ENCODE measurements around the gene RNU4-1. TPM values are rescaled to one million over a fixed set of nuclear protein-coding genes. Genes with fewer than 3 reads are reported as not detected.

RNU4-1 gene
- total and polyA plus RNA-seq, 2 of the 4 experiments (the other 2 are of a cell fraction), result under 0.01 TPM; not detected in 1

DNA sequence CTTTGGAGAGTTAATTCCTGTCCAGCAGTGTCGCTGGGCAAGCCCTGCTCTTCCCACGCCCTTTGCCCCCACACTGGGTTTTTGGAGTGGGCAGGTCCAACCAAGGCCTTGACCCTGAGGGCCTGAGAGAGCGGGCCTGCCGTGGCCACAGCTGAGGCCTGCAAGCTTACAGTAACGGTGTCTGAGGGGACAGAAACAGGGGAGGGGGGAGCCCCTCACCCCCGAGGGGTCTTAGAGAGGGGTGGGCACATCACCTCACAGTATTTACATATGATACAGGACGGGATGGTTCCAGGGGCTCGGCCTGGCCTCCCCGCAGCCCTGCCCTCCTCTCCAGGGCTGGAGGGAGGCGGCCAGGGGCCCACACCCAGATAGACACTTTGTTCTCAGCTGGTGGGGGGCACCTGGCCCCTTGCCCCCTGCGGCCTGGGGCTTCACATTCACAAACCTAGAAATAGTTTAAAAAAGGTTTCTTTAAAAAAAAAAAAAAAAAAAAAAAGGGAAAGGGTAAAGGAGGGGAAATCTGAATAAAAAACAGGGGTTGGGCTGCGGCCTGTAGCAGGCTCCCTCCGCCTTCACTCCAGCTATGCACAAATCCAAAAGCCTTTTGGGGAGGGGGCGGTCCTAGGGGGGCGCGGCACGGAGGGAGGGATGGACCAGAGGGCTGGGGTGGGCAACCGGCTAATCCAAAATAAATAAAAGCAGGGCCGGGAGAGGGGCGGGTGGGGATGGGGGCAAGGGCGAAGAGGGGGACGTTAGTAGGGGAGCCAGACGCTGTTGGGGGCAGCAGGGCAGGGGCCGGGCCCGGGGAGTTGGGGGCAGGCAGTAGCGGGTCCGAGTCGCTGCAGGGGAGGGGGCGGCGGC, 49.4 kb upstream of the RNU4-1 start:
- Histone ChIP-seq H3K4me1 (ENCODE audit: control insufficient read depth, insufficient read depth, low read length) (no peaks in the 10 kb centered on the region), H2BK120ac (ENCODE audit: low read depth, low read length) (no peak overlapping the region), H2AK5ac (ENCODE audit: low read depth, low read length) (no peak overlapping the region), H3K4ac (ENCODE audit: low read depth, low read length) (no peak overlapping the region), H3K27ac (ENCODE audit: insufficient read depth, low read length) (no peak overlapping the region), H2BK15ac (ENCODE audit: low read depth, low read length) (no peak overlapping the region), H3K9ac (ENCODE audit: low read depth, low read length) (no peak overlapping the region), H3K27me3 (ENCODE audit: control insufficient read depth, insufficient read depth, low read length) (peaks cover 27% of the 10 kb centered on the region), H3K9me1 (ENCODE audit: insufficient read depth, low read length) (no peaks in the 10 kb centered on the region), H3K4me3 (ENCODE audit: insufficient read depth, low read depth, low read length) (no peak overlapping the region), H3K9me3 (ENCODE audit: control insufficient read depth, insufficient read depth, low read length) (peaks cover 5% of the 10 kb centered on the region), H3K23ac (ENCODE audit: low read depth, low read length) (no peak overlapping the region), H3K79me1 (ENCODE audit: low read depth in 1 of 2, low read length in 2 of 2) (no peaks in the 10 kb centered on the region), H3K4me2 (ENCODE audit: low read depth, low read length) (no peak overlapping the region), H4K8ac (ENCODE audit: low read depth in 2 of 2, low read length in 2 of 2) (no peak overlapping the region), H4K91ac (ENCODE audit: insufficient read depth, low read depth, low read length) (no peak overlapping the region), H2AK9ac (replicated peaks; ENCODE audit: low read depth, low read length, poor library complexity) (no peak overlapping the region), H2BK20ac (ENCODE audit: low read depth, low read length) (no peak overlapping the region), H3K36me3 (ENCODE audit: control insufficient read depth, insufficient read depth, low read length) (no peaks in the 10 kb centered on the region), H4K5ac (ENCODE audit: low read depth, low read length) (no peak overlapping the region), H4K20me1 (ENCODE audit: insufficient read depth, low read length) (no peaks in the 10 kb centered on the region), H3K56ac (ENCODE audit: extremely low read depth, insufficient read depth, low read length) (no peak overlapping the region), H3K18ac (ENCODE audit: low read depth, low read length) (no peak overlapping the region), H3K14ac (replicated peaks; ENCODE audit: low read depth, low read length) (no peak overlapping the region), H2BK5ac (ENCODE audit: low read depth, low read length, poor library complexity, severe bottlenecking) (no peak overlapping the region), H2AFZ (replicated peaks; ENCODE audit: low read length, poor library complexity) (peak overlapping the region; percentile 32)
- 21% methylated on average over 9 of the region's 30 CpGs; no CpG with 5 or more reads in 1 of the 2 experiments for WGBS, 2 experiments (ENCODE audit: extremely low coverage in 2 of 2, insufficient read length in 1 of 2)
- in situ Hi-C loops (cut with MboI; ENCODE audit: low sequenced_read_pairs), result loop anchor here (25.0 kb wide), 1 partner anchor 95 kb away; the partner anchor contains the start of genes COX6A1, GATC and TRIAP1
- ChIA-PET CTCF (no interaction called here), POLR2A (ENCODE audit: unreplicated experiment) (no interaction called here)
- DNase-seq, result no peak
- dilution Hi-C loops (cut with HindIII; ENCODE audit: low sequenced_read_pairs, unreplicated experiment), result no loop called here
- ATAC-seq (ENCODE audit: low read depth), result no peak
- no TSS peak for BruUV-seq (replicated peaks)
- TF ChIP-seq CHD1 (IDR thresholded peaks at IDR 0.05; ENCODE audit: low read depth, low read length) (no peak), RAD21 (IDR thresholded peaks at IDR 0.05; ENCODE audit: low read length) (no peak), RFX5 (IDR thresholded peaks at IDR 0.05; ENCODE audit: low read depth, low read length) (no peak)
- intact Hi-C loops (cut with micrococcal nuclease), result no loop called here

Data from IMR-90 (cell line).